ENCODE results near the gene CLDN4. TPM values are rescaled to one million over a fixed set of nuclear protein-coding genes. Genes with fewer than 3 reads are reported as not detected.
"Not testable (repeated sequence)": the region's sequence is repeated elsewhere in the genome, so short reads cannot be mapped to it uniquely, and the experiment has no call there.

Gene CLDN4, protein sequence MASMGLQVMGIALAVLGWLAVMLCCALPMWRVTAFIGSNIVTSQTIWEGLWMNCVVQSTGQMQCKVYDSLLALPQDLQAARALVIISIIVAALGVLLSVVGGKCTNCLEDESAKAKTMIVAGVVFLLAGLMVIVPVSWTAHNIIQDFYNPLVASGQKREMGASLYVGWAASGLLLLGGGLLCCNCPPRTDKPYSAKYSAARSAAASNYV
- not detected in 2 replicates for total RNA-seq

DNA sequence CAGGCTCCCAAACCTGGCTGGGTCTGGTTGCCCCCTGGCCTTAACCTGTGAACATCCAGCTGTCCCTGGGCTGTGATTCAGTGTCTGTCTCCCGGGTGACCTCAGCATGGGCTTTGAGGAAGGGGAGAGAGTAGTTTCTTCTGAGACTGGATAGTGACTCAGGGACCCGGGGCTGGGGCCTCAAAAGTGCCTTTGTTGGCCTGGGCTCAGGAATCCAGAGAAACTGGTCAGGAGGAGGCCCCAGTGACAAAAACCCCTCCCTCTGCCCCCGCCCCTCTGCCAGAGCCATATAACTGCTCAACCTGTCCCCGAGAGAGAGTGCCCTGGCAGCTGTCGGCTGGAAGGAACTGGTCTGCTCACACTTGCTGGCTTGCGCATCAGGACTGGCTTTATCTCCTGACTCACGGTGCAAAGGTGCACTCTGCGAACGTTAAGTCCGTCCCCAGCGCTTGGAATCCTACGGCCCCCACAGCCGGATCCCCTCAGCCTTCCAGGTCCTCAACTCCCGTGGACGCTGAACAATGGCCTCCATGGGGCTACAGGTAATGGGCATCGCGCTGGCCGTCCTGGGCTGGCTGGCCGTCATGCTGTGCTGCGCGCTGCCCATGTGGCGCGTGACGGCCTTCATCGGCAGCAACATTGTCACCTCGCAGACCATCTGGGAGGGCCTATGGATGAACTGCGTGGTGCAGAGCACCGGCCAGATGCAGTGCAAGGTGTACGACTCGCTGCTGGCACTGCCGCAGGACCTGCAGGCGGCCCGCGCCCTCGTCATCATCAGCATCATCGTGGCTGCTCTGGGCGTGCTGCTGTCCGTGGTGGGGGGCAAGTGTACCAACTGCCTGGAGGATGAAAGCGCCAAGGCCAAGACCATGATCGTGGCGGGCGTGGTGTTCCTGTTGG is at the start of gene CLDN4:
Gene CLDN4, plus strand, starts transcription at position 316 of the 903 bp plus-strand sequence. Its CDS starts 206 bp downstream, at position 522.
- Mint-ChIP-seq H3K4me3 (ENCODE audit: low read depth) (no peak within 1 kb of the TSS), H3K27me3 (ENCODE audit: low read depth) (peaks cover 16% of the 10 kb centered on the region), H3K4me1 (ENCODE audit: low read depth) (peaks cover 16% of the 10 kb centered on the region), H3K36me3 (ENCODE audit: low read depth) (no peaks in the 10 kb centered on the region), H3K27ac (no peak within 1 kb of the TSS), H3K9me3 (no peaks in the 10 kb centered on the region)
- intact Hi-C loops (cut with micrococcal nuclease), result no loop called here
- no peak for DNase-seq (ENCODE audit: low spot score)

DNA sequence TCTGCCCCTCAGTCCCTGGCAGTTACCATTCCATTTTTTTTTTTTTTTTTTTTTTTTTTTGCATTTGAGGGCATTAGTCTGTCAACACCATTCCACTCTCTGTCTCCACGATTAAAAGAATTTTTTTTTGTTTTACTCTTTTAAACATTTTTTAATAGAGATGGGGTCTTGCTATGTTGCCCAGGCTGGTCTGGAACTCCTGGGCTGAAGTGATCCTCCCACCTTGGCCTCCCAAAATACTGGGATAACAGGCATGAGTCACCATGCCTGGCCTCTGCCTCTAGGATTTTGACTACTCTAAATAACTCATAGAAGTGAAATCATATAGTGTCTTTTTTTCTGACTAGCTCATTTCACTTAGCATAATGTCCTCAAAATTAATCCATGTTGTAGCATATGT is 44.2 kb upstream of the CLDN4 start:
- DNase-seq (ENCODE audit: low spot score), result no peak
- intact Hi-C loops (cut with micrococcal nuclease), result no loop called here
- Mint-ChIP-seq H3K4me1 (ENCODE audit: low read depth) (no peaks in the 10 kb centered on the region), H3K27me3 (ENCODE audit: low read depth) (peaks cover 2% of the 10 kb centered on the region), H3K36me3 (ENCODE audit: low read depth) (no peaks in the 10 kb centered on the region), H3K4me3 (ENCODE audit: low read depth) (no peak overlapping the region), H3K9me3 (no peaks in the 10 kb centered on the region), H3K27ac (no peak overlapping the region)

DNA sequence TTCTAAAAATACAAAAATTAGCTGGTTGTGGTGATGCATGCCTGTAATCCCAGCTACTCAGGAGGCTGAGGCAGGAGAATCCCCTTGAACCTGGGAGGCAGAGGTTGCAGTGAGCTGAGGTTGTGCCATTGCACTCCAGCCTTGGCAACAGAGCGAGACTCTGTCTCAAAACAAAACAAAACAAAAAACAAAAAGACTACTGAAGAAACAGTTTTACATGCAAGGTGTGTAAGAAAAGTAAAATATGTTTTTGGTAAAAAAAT is 43.1 kb upstream of the CLDN4 start:
- H3K27ac Mint-ChIP-seq; intact Hi-C loops (cut with micrococcal nuclease); H3K27me3 Mint-ChIP-seq (ENCODE audit: low read depth); H3K4me1 Mint-ChIP-seq (ENCODE audit: low read depth); H3K4me3 Mint-ChIP-seq (ENCODE audit: low read depth); H3K36me3 Mint-ChIP-seq (ENCODE audit: low read depth); H3K9me3 Mint-ChIP-seq; DNase-seq (ENCODE audit: low spot score): not testable (repeated sequence)

DNA sequence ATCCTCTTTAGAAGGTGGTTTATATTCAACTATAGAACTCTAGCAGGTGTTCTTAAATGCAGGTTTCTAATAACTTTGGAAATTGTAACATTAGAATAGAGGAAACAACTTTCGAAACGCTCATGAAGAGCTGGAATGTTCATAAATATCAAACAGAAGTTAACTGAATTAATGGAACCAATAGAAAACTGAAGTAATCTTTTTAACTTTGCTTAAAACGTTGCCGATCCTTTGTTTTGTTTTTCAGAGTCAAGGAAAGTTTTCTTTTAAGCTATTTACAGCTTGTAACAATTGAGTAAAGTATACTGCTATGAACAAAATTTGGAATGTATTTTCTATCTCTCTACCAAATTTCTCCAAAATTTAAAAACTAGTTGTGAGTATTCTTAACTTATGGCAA is 41.7 kb upstream of the CLDN4 start:
- H3K36me3 Mint-ChIP-seq (ENCODE audit: low read depth), result no peaks in the 10 kb centered on the region
- H3K4me3 Mint-ChIP-seq (ENCODE audit: low read depth), result no peak overlapping the region
- no peak overlapping the region for H3K27ac Mint-ChIP-seq
- intact Hi-C loops (cut with micrococcal nuclease), result no loop called here
- no peaks in the 10 kb centered on the region for H3K4me1 Mint-ChIP-seq (ENCODE audit: low read depth)
- no peaks in the 10 kb centered on the region for H3K9me3 Mint-ChIP-seq
- DNase-seq (ENCODE audit: low spot score), result no peak
- H3K27me3 Mint-ChIP-seq (ENCODE audit: low read depth), result peaks cover under 1% of the 10 kb centered on the region

DNA sequence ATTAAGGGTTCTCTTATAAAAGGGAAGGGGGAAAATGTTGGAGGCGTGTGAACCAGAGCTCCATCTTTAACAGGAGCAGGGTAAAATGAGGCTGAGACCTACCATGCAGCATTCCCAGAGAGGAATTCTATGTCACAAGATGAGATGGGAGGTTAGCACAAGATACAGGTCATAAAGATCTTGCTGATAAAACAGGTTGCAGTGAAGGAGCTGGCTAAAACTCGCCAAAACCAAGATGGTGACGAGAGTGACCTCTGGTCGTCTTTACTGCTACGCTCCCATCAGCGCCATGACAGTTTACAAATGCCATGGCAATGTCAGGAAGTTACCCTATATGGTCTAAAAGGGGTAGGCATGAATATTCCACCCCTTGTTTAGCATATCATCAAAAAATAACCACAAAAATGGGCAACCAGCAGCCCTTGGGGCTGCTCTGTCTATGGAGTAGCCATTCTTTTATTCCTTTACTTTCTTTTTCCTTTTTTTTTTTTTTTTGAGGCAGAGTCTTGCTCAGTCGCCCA is 39.6 kb upstream of the CLDN4 start:
- not testable (repeated sequence) for H3K4me3 Mint-ChIP-seq (ENCODE audit: low read depth); H3K9me3 Mint-ChIP-seq

DNA sequence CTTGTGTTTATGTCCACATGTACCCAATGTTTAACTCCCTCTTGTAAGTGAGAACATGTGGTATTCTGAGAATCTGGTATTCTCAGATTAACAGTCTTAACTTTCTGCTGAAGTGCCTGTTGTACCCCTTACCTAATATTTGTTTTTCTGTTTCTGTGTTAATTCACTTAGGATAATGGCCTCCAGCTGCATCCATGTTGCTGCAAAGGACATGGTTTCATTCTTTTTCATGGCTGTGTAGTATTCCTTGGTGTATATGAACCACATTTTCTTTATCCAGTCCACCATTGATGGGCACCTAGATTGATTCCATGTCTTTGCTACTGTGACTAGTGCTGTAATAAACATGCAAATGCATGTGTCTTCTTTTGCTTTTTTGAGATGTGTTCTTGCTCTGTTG is 35.6 kb upstream of the CLDN4 start:
- H3K4me1 Mint-ChIP-seq (ENCODE audit: low read depth); H3K27me3 Mint-ChIP-seq (ENCODE audit: low read depth); H3K9me3 Mint-ChIP-seq; H3K27ac Mint-ChIP-seq; H3K4me3 Mint-ChIP-seq (ENCODE audit: low read depth); DNase-seq (ENCODE audit: low spot score); intact Hi-C loops (cut with micrococcal nuclease); H3K36me3 Mint-ChIP-seq (ENCODE audit: low read depth): not testable (repeated sequence)

More for the DNA sequence above, 39.6 kb upstream of the CLDN4 start:
- H3K27ac Mint-ChIP-seq; DNase-seq (ENCODE audit: low spot score); H3K4me1 Mint-ChIP-seq (ENCODE audit: low read depth); H3K27me3 Mint-ChIP-seq (ENCODE audit: low read depth); H3K36me3 Mint-ChIP-seq (ENCODE audit: low read depth); intact Hi-C loops (cut with micrococcal nuclease): not testable (repeated sequence)

DNA sequence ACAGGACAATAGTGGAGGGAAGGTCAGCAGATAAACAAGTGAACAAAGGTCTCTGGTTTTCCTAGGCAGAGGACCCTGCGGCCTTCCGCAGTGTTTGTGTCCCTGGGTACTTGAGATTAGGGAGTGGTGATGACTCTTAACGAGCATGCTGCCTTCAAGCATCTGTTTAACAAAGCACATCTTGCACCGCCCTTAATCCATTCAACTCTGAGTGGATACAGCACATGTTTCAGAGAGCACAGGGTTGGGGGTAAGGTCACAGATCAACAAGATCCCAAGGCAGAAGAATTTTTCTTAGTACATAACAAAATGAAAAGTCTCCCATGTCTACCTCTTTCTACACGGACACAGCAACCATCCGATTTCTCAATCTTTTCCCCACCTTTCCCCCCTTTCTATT is 34.1 kb upstream of the CLDN4 start:
- DNase-seq (ENCODE audit: low spot score); H3K27ac Mint-ChIP-seq: not testable (repeated sequence)

DNA sequence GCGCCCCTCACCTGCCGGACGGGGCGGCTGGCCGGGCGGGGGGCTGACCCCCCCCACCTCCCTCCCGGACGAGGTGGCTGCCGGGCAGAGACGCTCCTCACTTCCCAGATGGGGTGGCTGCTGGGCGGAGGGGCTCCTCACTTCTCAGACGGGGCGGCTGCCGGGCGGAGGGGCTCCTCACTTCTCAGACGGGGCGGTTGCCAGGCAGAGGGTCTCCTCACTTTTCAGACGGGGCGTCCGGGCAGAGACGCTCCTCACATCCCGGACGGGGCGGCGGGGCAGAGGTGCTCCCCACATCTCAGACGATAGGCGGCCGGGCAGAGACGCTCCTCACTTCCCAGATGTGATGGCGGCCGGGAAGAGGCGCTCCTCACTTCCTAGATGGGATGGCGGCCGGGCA is 33.6 kb upstream of the CLDN4 start:
- H3K4me1 Mint-ChIP-seq (ENCODE audit: low read depth); H3K36me3 Mint-ChIP-seq (ENCODE audit: low read depth); intact Hi-C loops (cut with micrococcal nuclease); H3K27ac Mint-ChIP-seq; DNase-seq (ENCODE audit: low spot score); H3K9me3 Mint-ChIP-seq; H3K4me3 Mint-ChIP-seq (ENCODE audit: low read depth); H3K27me3 Mint-ChIP-seq (ENCODE audit: low read depth): not testable (repeated sequence)

More for the DNA sequence above, 34.1 kb upstream of the CLDN4 start:
- intact Hi-C loops (cut with micrococcal nuclease); H3K36me3 Mint-ChIP-seq (ENCODE audit: low read depth); H3K27me3 Mint-ChIP-seq (ENCODE audit: low read depth); H3K9me3 Mint-ChIP-seq; H3K4me1 Mint-ChIP-seq (ENCODE audit: low read depth); H3K4me3 Mint-ChIP-seq (ENCODE audit: low read depth): not testable (repeated sequence)

DNA sequence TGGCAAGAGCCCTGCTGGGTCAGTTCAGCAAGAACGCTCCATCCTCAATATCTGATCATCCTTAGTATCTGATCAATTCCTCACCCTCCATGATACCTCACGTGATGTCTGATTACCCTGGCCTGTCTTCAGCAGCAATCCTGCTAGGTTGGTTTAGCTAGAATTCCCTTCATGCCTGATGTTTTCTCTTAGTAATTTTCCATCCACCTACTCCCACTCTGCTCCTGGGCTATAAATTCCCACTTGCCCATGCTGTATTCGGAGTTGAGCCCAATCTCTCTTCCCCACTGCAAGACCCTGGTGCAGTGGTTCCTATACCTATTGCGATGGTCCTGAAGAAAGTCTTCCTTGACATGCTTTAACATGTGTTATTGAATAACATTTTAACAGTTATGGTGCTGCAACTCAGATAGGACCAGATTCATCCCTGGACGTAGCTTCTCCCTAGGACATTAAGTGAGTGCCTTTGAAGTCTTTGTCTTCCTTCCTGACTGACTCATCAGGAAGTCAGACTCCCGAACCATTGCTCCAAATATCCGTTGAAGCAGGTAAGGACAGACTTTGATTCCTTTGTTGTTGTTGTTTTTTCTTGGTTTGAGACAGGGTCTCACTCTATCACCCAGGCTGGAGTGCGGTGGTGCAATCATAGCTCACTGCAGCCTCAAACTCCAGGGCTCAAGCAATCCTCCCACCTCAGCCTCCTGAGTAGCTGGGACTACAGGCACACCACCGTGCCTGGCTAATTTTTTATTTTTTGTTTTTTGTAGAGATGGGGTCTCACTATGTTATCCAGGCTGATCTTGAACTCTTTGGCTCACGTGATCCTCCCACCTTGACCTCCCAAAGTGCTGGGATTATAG is 31.3 kb upstream of the CLDN4 start:
- Mint-ChIP-seq H3K27ac (no peak overlapping the region), H3K9me3 (no peaks in the 10 kb centered on the region), H3K27me3 (ENCODE audit: low read depth) (peaks cover 8% of the 10 kb centered on the region), H3K4me3 (ENCODE audit: low read depth) (no peak overlapping the region), H3K4me1 (ENCODE audit: low read depth) (no peaks in the 10 kb centered on the region), H3K36me3 (ENCODE audit: low read depth) (no peaks in the 10 kb centered on the region)
- DNase-seq (ENCODE audit: low spot score), result no peak
- intact Hi-C loops (cut with micrococcal nuclease), result no loop called here

DNA sequence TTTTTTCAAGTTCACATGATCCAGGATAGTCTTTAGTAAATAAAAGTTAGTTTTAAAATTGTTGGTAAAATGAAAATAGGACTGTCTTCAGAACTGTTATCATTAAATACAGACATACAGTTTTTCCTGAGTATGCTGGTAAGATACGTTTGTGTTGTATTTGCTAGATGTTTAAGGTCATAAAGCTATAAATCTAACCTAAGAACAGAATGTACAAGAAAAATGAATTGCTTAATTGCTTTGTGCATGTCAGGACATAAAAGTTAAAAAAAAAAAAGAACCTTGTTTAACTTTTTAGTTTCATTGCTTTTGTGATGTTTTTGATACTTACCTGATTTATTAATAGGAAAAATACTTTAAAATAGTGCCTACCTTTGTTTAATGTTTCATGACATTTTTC is 29.2 kb upstream of the CLDN4 start:
- H3K9me3 Mint-ChIP-seq, result no peaks in the 10 kb centered on the region
- DNase-seq (ENCODE audit: low spot score), result no peak

DNA sequence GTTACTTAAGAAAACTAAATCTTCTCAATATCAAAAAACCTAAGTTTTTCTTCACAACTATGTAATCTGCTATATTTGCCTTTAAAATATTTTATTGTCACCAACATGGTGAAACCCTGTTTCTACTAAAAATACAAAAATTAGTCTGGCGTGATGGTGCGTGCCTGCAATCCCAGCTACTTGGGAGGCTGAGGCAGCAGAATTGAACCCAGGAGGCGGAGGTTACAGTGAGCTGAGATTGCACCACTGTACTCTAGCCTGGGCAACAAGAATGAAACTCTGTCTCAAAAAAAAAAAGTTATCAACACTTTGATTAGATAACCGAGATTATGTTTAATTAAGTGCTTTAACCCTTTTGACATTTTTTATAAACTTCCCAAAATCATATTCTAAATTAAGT is 28.3 kb upstream of the CLDN4 start:
- no peak for DNase-seq (ENCODE audit: low spot score)
- H3K9me3 Mint-ChIP-seq, result no peaks in the 10 kb centered on the region
- peaks cover 10% of the 10 kb centered on the region for H3K27me3 Mint-ChIP-seq (ENCODE audit: low read depth)
- H3K36me3 Mint-ChIP-seq (ENCODE audit: low read depth), result no peaks in the 10 kb centered on the region
- no peaks in the 10 kb centered on the region for H3K4me1 Mint-ChIP-seq (ENCODE audit: low read depth)
- H3K4me3 Mint-ChIP-seq (ENCODE audit: low read depth), result no peak overlapping the region
- H3K27ac Mint-ChIP-seq, result no peak overlapping the region
- intact Hi-C loops (cut with micrococcal nuclease), result no loop called here

More for the DNA sequence above, 29.2 kb upstream of the CLDN4 start:
- H3K4me1 Mint-ChIP-seq (ENCODE audit: low read depth), result no peaks in the 10 kb centered on the region
- no peak overlapping the region for H3K4me3 Mint-ChIP-seq (ENCODE audit: low read depth)
- H3K27ac Mint-ChIP-seq, result no peak overlapping the region
- no peaks in the 10 kb centered on the region for H3K36me3 Mint-ChIP-seq (ENCODE audit: low read depth)
- peaks cover 10% of the 10 kb centered on the region for H3K27me3 Mint-ChIP-seq (ENCODE audit: low read depth)
- intact Hi-C loops (cut with micrococcal nuclease), result no loop called here

DNA sequence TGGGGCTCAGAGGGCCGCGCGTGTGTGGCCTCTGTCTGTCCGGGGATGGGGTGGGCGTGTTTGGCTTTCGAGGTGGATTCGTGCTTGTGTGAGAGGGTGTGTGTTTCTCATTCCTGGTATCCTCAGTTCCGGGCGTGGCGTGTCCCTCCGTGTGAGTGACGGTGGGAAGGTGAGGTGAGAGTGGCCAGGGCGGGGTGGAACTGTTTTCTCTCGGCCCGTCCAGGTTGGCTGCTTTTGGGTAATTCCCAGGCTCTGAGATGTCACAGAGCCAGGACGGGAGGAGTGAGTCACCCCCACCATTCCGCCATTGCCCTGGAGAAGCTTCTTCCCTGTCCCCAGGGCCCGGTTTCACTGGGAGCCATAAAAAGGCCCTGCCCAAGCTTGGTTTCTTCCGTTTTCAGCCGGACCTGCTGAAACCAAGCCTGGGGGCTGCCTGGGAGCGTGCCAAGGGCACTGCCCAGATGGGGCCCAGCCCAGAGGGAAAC is 21.3 kb upstream of the CLDN4 start:
- intact Hi-C loops (cut with micrococcal nuclease), result no loop called here
- Mint-ChIP-seq H3K9me3 (no peaks in the 10 kb centered on the region), H3K27ac (no peak overlapping the region)

More for the DNA sequence above, 21.3 kb upstream of the CLDN4 start:
- Mint-ChIP-seq H3K4me3 (ENCODE audit: low read depth) (no peak overlapping the region), H3K27me3 (ENCODE audit: low read depth) (peaks cover 8% of the 10 kb centered on the region), H3K36me3 (ENCODE audit: low read depth) (no peaks in the 10 kb centered on the region), H3K4me1 (ENCODE audit: low read depth) (no peaks in the 10 kb centered on the region)
- no peak for DNase-seq (ENCODE audit: low spot score)
